Measurements from ENCODE around the gene ZSWIM5. TPM values are rescaled to one million over a fixed set of nuclear protein-coding genes. Genes with fewer than 3 reads are reported as not detected.
"Not testable (repeated sequence)": the region's sequence is repeated elsewhere in the genome, so short reads cannot be mapped to it uniquely, and the experiment has no call there.

The ZSWIM5 gene
- total RNA-seq, 3 donors from 2014 or later: 1.6 to 4.5 (median 3.3) TPM

GRCh38 chr1:45067806-45068205 is 138.6 kb downstream of the ZSWIM5 start:
- H3K36me3 ChIP-seq: no peaks in the 10 kb centered on the region
- no peak overlapping the region for H3K4me3 ChIP-seq
- DNase-seq (ENCODE audit: low spot score in 2 of 2): no peak
- no peaks in the 10 kb centered on the region for H3K4me1 ChIP-seq
- intact Hi-C loops (cut with DNase I; ENCODE audit: low total_unique reads): no loop called here
- no peak overlapping the region for H3K27ac ChIP-seq
- no peak for TF ChIP-seq POLR2AphosphoS5 (IDR thresholded peaks at IDR 0.05)
- TF ChIP-seq POLR2A (IDR thresholded peaks at IDR 0.05): no peak
- TF ChIP-seq CTCF (IDR thresholded peaks at IDR 0.05): no peak
- H3K9me3 ChIP-seq: peaks cover 0 to 4% of the 10 kb centered on the region in 2 donors
- H3K27me3 ChIP-seq: no peaks in the 10 kb centered on the region

- TF ChIP-seq POLR2A (IDR thresholded peaks at IDR 0.05) (no peak), POLR2AphosphoS5 (IDR thresholded peaks at IDR 0.05) (no peak), CTCF (IDR thresholded peaks at IDR 0.05) (no peak)
- intact Hi-C loops (cut with DNase I; ENCODE audit: low total_unique reads): no loop called here
- H3K27ac ChIP-seq: no peak overlapping the region
- H3K9me3 ChIP-seq: no peaks in the 10 kb centered on the region
- no peak overlapping the region for H3K4me3 ChIP-seq
- H3K4me1 ChIP-seq: no peaks in the 10 kb centered on the region
- no peak for DNase-seq (ENCODE audit: low spot score in 2 of 2)
- no peaks in the 10 kb centered on the region for H3K27me3 ChIP-seq
- no peaks in the 10 kb centered on the region for H3K36me3 ChIP-seq
Measured at GRCh38 chr1:45065083-45065482, 141.3 kb downstream of the ZSWIM5 start.

GRCh38 chr1:45062463-45062862 is 143.9 kb downstream of the ZSWIM5 start:
- intact Hi-C loops (cut with DNase I; ENCODE audit: low total_unique reads); H3K4me3 ChIP-seq; H3K27me3 ChIP-seq; H3K27ac ChIP-seq; H3K9me3 ChIP-seq; H3K4me1 ChIP-seq; DNase-seq (ENCODE audit: low spot score in 2 of 2); H3K36me3 ChIP-seq: not testable (repeated sequence)

- H3K4me1 ChIP-seq: no peaks in the 10 kb centered on the region
- H3K4me3 ChIP-seq: no peak overlapping the region
- DNase-seq (ENCODE audit: low spot score in 2 of 2): no peak
- no peaks in the 10 kb centered on the region for H3K36me3 ChIP-seq
- no peaks in the 10 kb centered on the region for H3K27me3 ChIP-seq
- intact Hi-C loops (cut with DNase I; ENCODE audit: low total_unique reads): no loop called here
- H3K27ac ChIP-seq: no peak overlapping the region
- H3K9me3 ChIP-seq: no peaks in the 10 kb centered on the region
- TF ChIP-seq POLR2A (IDR thresholded peaks at IDR 0.05) (no peak), CTCF (IDR thresholded peaks at IDR 0.05) (no peak), POLR2AphosphoS5 (IDR thresholded peaks at IDR 0.05) (no peak)
Measured at GRCh38 chr1:45059829-45060228, 146.6 kb downstream of the ZSWIM5 start.

- Histone ChIP-seq H3K27me3 (no peaks in the 10 kb centered on the region), H3K4me3 (no peak overlapping the region), H3K27ac (no peak overlapping the region), H3K36me3 (no peaks in the 10 kb centered on the region), H3K9me3 (no peaks in the 10 kb centered on the region), H3K4me1 (no peaks in the 10 kb centered on the region)
- intact Hi-C loops (cut with DNase I; ENCODE audit: low total_unique reads): no loop called here
- DNase-seq (ENCODE audit: low spot score in 2 of 2): no peak
- TF ChIP-seq CTCF (IDR thresholded peaks at IDR 0.05): no peak
- no peak for TF ChIP-seq POLR2AphosphoS5 (IDR thresholded peaks at IDR 0.05)
- no peak for TF ChIP-seq POLR2A (IDR thresholded peaks at IDR 0.05)
Measured at GRCh38 chr1:45057542-45057941, 148.9 kb downstream of the ZSWIM5 start.

Measured in breast epithelium (tissue), 4 donors.